OCI-LY7 (cell line): Measurements from ENCODE around the gene FN3KRP. TPM values are rescaled to one million over a fixed set of nuclear protein-coding genes. Genes with fewer than 3 reads are reported as not detected.

Experiments
- BruUV-seq: library from RNA; stranded (reverse); fragments of 400-500 nt; replicated peaks from 2 replicates; lab custom pipeline; 2021; lab: Mats Ljungman, UMichigan
- CTCF ChIA-PET: fragments of 300-600 bp; sonication (Branson Sonifier 250); formaldehyde crosslinking; loops from one replicate; lab custom pipeline; 2022; ENCODE audit warnings: antibody characterized with exemption; ENCODE audit not compliant: unreplicated experiment; lab: Charles Lee
- POLR2A ChIA-PET: fragments of 300-600 bp; sonication (Branson Sonifier 250); formaldehyde crosslinking; loops from one replicate; lab custom pipeline; 2022; ENCODE audit warnings: antibody characterized with exemption; lab: Charles Lee
- DNase-seq: peaks from one replicate; pipeline ENCODE4 v3.0.0-alpha.2; 2015; ENCODE audit warnings: low spot score
- H2AFZ ChIP-seq: fragments of 200-600 bp; sonication (generic), shearing (Covaris generic); 2 replicates; pipeline ENCODE4 v1.6.1; 2014; ENCODE audit warnings: mild to moderate bottlenecking, antibody characterized with exemption, low read length, moderate library complexity
- H3K27ac ChIP-seq: fragments of 200-600 bp; sonication (generic); 2 replicates; pipeline ENCODE4 v1.5.1; 2014; ENCODE audit warnings: mixed run types, low read depth, mild to moderate bottlenecking, moderate library complexity, low read length, inconsistent platforms; ENCODE audit not compliant: poor library complexity, severe bottlenecking
- H3K36me3 ChIP-seq: fragments of 200-600 bp; sonication (generic); 2 replicates; pipeline ENCODE4 v1.6.1; 2014; ENCODE audit warnings: mild to moderate bottlenecking, antibody characterized with exemption, low read length, moderate library complexity, mixed read lengths; ENCODE audit not compliant: insufficient read depth
- H3K4me1 ChIP-seq: fragments of 200-600 bp; sonication (generic); 2 replicates; pipeline ENCODE4 v1.5.1; 2014; ENCODE audit warnings: mild to moderate bottlenecking, low read length; ENCODE audit not compliant: insufficient read depth, poor library complexity, severe bottlenecking
- H3K4me2 ChIP-seq: fragments of 200-600 bp; sonication (generic); 2 replicates; pipeline ENCODE4 v1.6.1; 2014; ENCODE audit warnings: mild to moderate bottlenecking, low read length
- H3K4me3 ChIP-seq: fragments of 200-600 bp; sonication (generic); 2 replicates; pipeline ENCODE4 v1.5.1; 2014; ENCODE audit warnings: mild to moderate bottlenecking, low read depth, low read length; ENCODE audit not compliant: poor library complexity, severe bottlenecking
- H3K79me2 ChIP-seq: fragments of 200-600 bp; sonication (generic); 2 replicates; pipeline ENCODE4 v1.6.1; 2016; ENCODE audit warnings: low read depth, mild to moderate bottlenecking, low read length, moderate library complexity, mixed read lengths; ENCODE audit not compliant: insufficient read depth
- H3K9me2 ChIP-seq: fragments of 200-600 bp; sonication (generic); 2 replicates; pipeline ENCODE4 v1.6.1; 2016; ENCODE audit warnings: mild to moderate bottlenecking, low read length, mixed read lengths; ENCODE audit not compliant: insufficient read depth
- H3K9me3 ChIP-seq: fragments of 200-600 bp; sonication (generic); 2 replicates; pipeline ENCODE4 v1.6.1; 2014; ENCODE audit warnings: mild to moderate bottlenecking, mixed run types, low read length, mixed read lengths
- H4K20me1 ChIP-seq: fragments of 200-600 bp; sonication (generic); 2 replicates; pipeline ENCODE4 v1.6.1; 2014; ENCODE audit warnings: mild to moderate bottlenecking, antibody characterized with exemption, low read length, moderate library complexity, mixed read lengths; ENCODE audit not compliant: insufficient read depth
- EZH2phosphoT487 ChIP-seq: fragments of 200-600 bp; sonication (generic); IDR thresholded peaks from 2 replicates; pipeline ENCODE4 v1.6.1; 2018; ENCODE audit warnings: low read depth, borderline replicate concordance, mild to moderate bottlenecking, mixed run types, antibody characterized with exemption, low read length, moderate library complexity, mixed read lengths
- intact Hi-C: fragments of 100-400 bp; cut with micrococcal nuclease; formaldehyde crosslinking; loops from one replicate; pipeline ENCODE4 v1.10.0; 2022; ENCODE audit not compliant: unreplicated experiment
- microRNA-seq: library from miRNA; unstranded; fragments of <30 nt; microRNA quantifications from one replicate; pipeline ENCODE4 v1.2.0, GENCODE V29; 2022; ENCODE audit warnings: borderline replicate concordance
- small RNA-seq: library from RNA; depleted of rRNA; stranded (forward); fragments of <200 nt; gene quantifications from one replicate; pipeline ENCODE3, GENCODE V24; 2014
- total RNA-seq, 2 experiments: library from RNA; depleted of rRNA in 1 of 2; stranded (reverse); fragments of >200 nt in 1 of 2; shearing (Covaris generic) in 1 of 2; gene quantifications; 2 replicates each; pipeline ENCODE4 v1.2.3, GENCODE V29; 2014 to 2022

The FN3KRP gene
- total RNA-seq, 2 experiments from 2014 or later, result 52.1 to 91.8 TPM

- no peak overlapping the region for H3K4me2 ChIP-seq
- ChIA-PET POLR2A (no interaction called here), CTCF (no interaction called here)
- H3K27ac ChIP-seq, result no peak overlapping the region
- no peaks in the 10 kb centered on the region for H3K79me2 ChIP-seq
- no peak for TF ChIP-seq EZH2phosphoT487
- H3K36me3 ChIP-seq, result peaks cover 60% of the 10 kb centered on the region
- H2AFZ ChIP-seq, result no peak overlapping the region
- H3K9me2 ChIP-seq, result no peaks in the 10 kb centered on the region
- H3K9me3 ChIP-seq, result no peaks in the 10 kb centered on the region
- no peak overlapping the region for H3K4me3 ChIP-seq
- intact Hi-C loops, result no loop called here
- H4K20me1 ChIP-seq, result no peaks in the 10 kb centered on the region
- no peak for DNase-seq
- BruUV-seq, result no TSS peak
- peaks cover 10% of the 10 kb centered on the region for H3K4me1 ChIP-seq
Measured at GRCh38 chr17:82776454-82776853, 59.9 kb downstream of the FN3KRP start.

Small RNAs within 50 kb of the gene (microRNA-seq; reads per million reads assigned to microRNA genes)
- gene MIR4525, result not detected

Small RNAs within 50 kb of the gene (small RNA-seq; reads per million reads assigned to genes)
- not detected for gene MIR4525

Other genes starting within 250 kb of the FN3KRP start
- gene FOXK2, start 197.0 kb upstream of the FN3KRP start, total RNA-seq (2014; rRNA removed; shearing (Covaris generic)), result 62.4 and 76.2 TPM in 2 replicates
- 144 and 148 TPM in 2 replicates for gene FOXK2, start 197.0 kb upstream of the FN3KRP start, total RNA-seq (2022)
- 59.0 and 61.7 TPM in 2 replicates for gene WDR45B, start 68.3 kb upstream of the FN3KRP start, total RNA-seq (2014; rRNA removed; shearing (Covaris generic))
- gene WDR45B, start 68.3 kb upstream of the FN3KRP start, total RNA-seq (2022), result 78.9 and 81.9 TPM in 2 replicates
- 10.1 and 22.1 TPM in 2 replicates for gene RAB40B, start 18.0 kb upstream of the FN3KRP start, total RNA-seq (2014; rRNA removed; shearing (Covaris generic))
- gene RAB40B, start 18.0 kb upstream of the FN3KRP start, total RNA-seq (2022), result 20.7 and 21.4 TPM in 2 replicates
- 3.8 and 5.0 TPM in 2 replicates for gene FN3K, start 18.9 kb downstream of the FN3KRP start, total RNA-seq (2014; rRNA removed; shearing (Covaris generic))
- 31.2 and 32.3 TPM in 2 replicates for gene FN3K, start 18.9 kb downstream of the FN3KRP start, total RNA-seq (2022)
- 57.0 and 87.8 TPM in 2 replicates for gene TBCD, start 35.4 kb downstream of the FN3KRP start, total RNA-seq (2014; rRNA removed; shearing (Covaris generic))
- 134 and 145 TPM in 2 replicates for gene TBCD, start 35.4 kb downstream of the FN3KRP start, total RNA-seq (2022)
- gene ZNF750, start 123.3 kb downstream of the FN3KRP start, total RNA-seq (2014; rRNA removed; shearing (Covaris generic)), result not detected in 2 replicates
- not detected in 2 replicates for gene ZNF750, start 123.3 kb downstream of the FN3KRP start, total RNA-seq (2022)